Measurements from ENCODE around the gene ASF1A.
"Not testable (repeated sequence)": the region's sequence is repeated elsewhere in the genome, so short reads cannot be mapped to it uniquely, and the experiment has no call there.

Gene ASF1A

DNA sequence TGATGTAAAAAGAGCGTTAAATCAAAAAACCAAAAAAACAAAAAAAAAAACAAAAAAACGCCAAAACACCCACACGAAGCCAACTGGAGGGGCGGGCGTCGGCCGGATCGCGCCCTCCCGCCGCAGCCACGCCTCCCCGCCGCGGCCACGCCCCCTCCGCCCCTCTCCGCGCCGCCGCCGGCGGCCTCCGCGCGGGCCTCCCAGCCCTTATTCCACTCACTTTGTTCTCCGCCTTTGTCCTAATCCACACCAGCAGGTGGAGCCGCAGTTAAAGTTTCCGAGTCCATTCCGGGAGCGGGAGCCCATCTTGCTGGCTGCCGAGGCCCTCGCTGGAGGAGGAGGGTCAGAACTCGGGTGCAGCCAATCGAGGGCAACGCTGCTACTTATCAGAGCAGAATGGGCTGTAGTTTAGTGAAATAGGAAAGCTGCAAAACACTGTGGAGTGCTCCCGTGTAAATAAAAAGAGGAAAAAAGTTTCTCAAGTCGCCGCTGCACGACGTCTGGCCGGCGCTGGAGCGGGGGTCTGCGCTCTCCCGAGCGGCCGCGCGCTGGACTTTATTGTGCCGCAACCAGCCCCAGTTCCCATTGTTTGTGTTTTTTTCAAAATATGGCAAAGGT is at the start of gene ASF1A:
Gene ASF1A (plus strand): TSS at position 346 of the 618 bp plus-strand sequence. CDS start 262 bp downstream, at position 608.
- DNase-seq, result peak; percentile 94

DNA sequence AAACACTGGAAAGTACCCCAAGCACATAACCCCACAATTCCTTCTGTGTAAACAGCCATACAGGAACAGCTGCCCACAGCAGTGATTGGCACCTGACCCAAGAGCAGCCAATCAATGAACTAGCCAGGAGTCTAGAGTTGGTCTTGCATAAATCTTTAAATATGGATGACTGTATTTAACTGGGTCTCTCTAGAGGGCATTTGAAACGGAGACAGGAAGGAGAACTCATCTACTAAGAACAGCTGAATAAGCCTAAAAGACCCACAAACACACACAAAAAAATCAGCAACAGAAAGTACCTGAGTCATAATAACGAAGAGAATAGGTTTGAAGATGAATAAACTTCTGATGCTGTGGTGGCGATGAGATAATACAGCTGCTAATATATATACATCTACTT is 49.0 kb upstream of the ASF1A start:
- DNase-seq, result peak in 1 of 2 donors; percentile 9

- no peak for DNase-seq
These were observed 40.5 kb upstream of the ASF1A start for GRCh38 chr6:118853408-118853807.

GRCh38 chr6:118856301-118856700 is 37.7 kb upstream of the ASF1A start:
- no peak for DNase-seq

DNA sequence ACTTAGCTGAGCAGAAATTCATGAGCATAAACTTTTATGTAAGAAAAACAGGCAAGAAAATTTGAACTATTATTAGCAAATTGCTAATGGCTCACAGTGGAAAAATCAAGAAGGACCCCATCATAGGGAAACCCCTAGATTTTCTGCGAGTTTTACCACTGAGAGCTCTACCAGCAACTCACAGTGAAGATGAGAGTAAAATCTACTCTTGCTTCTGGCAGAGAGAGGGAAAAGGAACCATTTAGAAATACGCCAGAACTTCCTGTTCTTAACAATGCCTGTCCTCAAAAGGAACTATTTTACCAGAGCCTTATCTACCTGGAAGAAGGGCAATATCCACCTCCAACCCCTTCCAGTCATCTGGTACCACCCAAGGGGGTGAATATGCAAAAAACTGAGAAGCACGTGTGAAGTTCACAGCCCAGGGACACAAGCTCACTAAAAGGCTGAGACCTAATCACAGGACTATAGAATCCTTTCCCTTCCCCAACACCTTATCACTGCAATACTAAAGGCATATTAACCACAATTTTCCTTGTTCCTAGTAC is 34.4 kb upstream of the ASF1A start:
- DNase-seq, result no peak

- no peak for DNase-seq
These were observed 33.6 kb upstream of the ASF1A start for GRCh38 chr6:118860363-118860762.

- no peak for DNase-seq
These were observed 33.1 kb upstream of the ASF1A start for GRCh38 chr6:118860880-118861279.

- DNase-seq, result no peak
These were observed 31.5 kb upstream of the ASF1A start for GRCh38 chr6:118862443-118862842.

DNA sequence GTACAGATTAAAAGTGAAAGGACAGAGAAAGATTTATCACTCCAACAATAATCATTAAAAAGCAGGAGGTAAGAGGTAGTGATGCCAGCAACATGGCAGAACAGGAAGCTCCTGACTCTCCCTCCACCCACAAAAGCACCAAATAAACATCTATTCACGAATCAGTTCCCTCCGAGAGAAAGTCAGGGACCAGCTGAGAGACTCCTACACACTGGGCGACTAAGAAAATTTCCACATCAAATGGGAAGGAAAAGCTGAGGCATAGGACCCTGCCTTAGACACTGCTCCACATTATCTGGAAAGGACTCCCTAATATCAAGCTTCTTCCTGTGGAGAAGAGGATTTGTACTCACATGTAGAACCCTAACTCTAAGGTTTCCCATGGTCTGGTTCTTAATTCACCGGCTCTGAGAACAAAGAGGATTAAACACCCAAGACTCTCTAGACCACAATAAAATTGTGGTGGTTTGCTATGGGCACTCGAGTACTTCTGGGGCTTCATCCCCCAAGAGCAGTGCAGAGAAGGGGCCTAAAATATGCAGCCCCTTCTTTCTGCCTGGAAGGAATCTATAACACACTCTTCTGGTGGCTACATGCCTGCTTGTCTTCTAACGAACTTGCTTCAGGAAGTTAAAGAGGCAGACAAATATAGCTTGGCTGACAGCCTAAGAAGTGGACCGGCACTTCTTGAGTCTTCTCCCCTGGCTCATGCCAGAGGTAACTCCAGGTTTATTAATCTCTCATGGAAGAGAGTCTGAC is 29.4 kb upstream of the ASF1A start:
- no peak for DNase-seq

GRCh38 chr6:118865100-118865391 is 28.9 kb upstream of the ASF1A start:
- DNase-seq, result no peak

DNA sequence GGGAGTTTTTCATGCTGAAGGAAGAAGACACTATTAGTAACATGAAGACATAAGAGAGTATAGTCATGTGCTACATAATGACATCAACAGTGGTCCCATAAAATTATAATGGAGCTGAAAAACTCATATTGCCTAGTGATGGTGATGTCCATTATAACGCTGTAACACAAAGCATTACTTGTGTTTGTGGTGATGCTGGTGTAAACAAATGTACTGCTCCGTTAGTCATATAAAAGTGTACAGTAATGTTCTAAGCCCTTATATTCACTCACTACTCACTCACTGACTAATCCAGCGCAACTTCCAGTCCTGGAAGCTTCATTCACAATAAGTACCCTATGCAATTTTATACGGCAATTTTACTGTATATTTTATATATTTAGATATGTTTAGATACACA is 26.8 kb upstream of the ASF1A start:
- DNase-seq, result no peak

DNA sequence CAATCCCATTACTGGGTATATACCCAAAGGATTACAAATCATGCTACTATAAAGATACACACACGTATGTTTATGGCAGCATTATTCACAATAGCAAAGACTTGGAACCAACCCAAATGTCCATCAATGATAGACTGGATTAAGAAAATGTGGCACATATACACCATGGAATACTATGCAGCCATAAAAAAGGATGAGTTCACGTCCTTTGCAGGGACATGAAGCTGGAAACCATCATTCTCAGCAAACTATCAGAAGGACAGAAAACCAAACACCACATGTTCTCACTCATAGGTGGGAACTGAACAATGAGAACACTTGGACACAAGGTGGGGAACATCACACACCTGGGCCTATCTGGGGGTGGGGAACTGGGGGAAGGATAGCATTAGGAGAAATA is 25.1 kb upstream of the ASF1A start:
- DNase-seq, result not testable (repeated sequence)

DNA sequence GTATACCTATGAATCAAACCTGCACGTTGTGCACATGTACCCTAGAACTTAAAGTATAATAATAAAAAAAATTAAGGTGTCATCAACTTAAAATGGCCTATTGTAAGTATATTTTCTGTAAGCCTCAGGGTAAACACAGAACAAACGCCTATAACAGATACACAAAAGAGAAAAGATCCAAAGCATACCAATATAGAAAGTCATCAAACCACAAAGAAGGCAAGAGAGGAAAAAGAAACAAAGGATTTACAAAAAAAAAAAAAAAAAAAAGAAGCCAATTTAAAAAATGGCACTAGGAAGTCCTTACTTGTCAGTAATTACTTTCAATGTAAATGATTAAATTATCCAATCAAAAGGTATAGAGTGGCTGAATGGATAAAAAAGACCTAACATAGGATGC is 24.6 kb upstream of the ASF1A start:
- DNase-seq, result no peak

GRCh38 chr6:118869894-118870589 is 23.9 kb upstream of the ASF1A start:
- DNase-seq, result no peak

- DNase-seq, result no peak
These were observed 22.6 kb upstream of the ASF1A start for GRCh38 chr6:118871331-118871730.

DNA sequence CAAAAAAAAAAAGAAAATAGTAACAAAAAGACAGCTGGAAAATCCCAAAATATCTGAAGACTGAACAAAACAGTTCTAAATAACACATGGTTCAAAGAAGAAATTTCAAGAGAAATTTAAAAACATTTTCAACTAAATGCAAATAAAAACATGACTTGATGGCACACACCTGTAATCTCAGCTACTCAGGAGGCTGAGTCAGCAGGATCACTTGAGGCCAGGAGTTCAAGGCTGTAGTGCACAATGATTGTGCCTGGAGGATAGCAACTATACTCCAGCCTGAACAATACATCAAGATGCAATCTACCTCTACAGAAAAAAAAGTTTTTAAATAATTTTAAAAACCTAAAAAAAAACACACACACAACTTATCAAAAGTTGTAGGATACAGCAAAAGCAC is 21.6 kb upstream of the ASF1A start:
- DNase-seq, result no peak

DNA sequence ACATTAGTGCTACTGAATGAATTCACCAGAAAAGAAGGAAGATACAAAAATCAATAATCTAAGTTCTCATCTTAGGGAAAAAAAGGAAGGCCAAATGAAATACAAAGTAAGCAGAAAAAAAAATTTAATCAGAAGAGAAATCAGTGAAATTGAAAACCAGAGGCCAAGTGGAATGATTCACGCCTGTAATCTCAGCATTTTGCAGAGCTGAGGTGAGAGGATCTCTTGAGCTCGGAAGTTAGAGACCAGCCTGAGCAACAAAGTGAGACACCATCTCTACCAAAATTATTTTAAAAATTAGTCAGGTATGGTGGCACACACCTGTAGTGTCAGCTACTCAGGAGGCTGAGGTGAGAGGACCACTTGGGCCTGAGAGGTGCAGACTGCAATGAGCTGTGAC is 21.2 kb upstream of the ASF1A start:
- DNase-seq, result no peak

DNA sequence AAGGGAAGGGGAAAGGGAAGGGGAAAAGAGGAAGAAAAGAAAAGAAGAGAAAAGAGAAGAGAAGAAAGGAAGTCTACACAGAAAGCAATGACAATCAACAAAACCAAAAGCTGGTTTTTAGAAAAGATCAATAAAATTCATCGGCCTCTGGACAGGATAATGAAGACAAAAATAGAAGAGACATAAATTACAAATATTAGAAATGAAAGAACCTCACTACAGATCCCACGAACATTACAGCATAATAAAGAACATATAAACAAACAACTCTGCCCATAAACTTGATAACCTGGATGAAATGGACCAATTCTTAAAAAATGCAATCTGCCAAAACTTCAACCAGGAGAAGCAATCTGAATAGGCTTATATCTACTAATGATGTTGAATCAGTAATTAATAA is 20.7 kb upstream of the ASF1A start:
- no peak for DNase-seq

GRCh38 chr6:118875672-118876071 is 18.3 kb upstream of the ASF1A start:
- DNase-seq, result no peak

DNA sequence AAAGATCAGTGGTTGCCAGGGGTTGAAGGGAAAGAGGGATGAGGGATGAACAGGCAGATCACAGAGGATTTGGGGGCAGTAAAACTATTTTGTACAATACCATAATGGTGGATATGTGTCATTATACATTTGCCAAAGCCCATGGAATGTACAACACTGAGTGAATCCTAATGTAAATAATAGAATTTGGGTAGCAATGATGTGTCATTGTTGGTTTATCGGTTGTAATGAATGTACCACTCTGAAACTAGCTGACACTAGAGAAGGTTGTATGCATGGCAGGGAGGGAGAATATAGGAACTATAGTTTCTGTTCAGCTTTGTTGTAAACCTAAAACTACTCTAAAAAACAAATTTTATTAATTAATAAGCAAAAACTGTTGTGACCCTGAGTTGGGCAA is 17.8 kb upstream of the ASF1A start:
- no peak for DNase-seq

DNA sequence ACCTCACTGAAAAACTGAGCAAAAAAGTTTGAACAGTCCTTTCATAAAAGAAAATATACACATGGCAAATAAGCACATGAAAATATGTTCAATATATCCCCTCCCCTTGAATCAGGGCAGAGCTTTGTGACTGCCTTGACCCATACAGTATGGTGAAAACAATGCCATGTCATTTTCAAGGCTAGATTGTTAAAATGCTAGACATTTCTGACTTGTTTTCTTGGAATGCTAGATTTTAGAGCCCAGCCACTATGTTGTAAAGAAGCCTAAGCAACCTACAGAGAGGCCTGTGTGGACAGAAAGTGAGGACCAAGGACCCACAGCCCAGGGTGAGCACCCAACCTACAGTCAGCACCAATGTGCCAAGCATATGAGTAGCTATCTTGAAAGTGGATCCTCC is 17.1 kb upstream of the ASF1A start:
- DNase-seq, result no peak

DNA sequence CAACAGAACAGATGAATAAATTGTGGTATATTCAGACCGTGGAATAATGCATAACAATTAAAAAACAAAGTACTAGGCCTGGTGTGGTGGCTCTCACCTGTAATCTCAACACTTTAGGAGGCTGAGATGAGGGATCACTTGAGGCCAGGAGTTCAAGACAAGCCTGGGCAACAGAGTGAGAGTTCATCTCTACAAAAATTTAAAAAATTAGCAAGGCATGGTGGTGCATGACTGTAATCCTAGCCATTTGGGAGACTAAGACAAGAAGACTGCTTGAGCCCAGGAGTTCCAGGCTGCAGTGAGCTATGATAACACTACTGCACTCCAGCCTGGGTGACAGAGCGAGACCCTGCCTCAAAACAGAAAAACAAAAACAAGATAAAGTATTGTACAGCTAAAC is 16.1 kb upstream of the ASF1A start:
- no peak for DNase-seq

GRCh38 chr6:118881440-118882313 is 12.3 kb upstream of the ASF1A start:
- no peak for DNase-seq

Measured in stimulated activated CD4-positive, alpha-beta T cell treated with anti-CD3 and anti-CD28 coated beads, Interleukin-2, amount 100 ng/mL, for 24 hours (primary cell).